Transverse colon (tissue), 4 donors: ENCODE results near the gene NRP1. TPM values are rescaled to one million over a fixed set of nuclear protein-coding genes. Genes with fewer than 3 reads are reported as not detected.

Experiments used
- DNase-seq: peaks from one replicate; pipeline ENCODE4 v3.0.0-alpha.2; 2019
- H3K27ac ChIP-seq, 4 donors: fragments of 200-600 bp; sonication (generic); 2 replicates each; pipeline ENCODE4 v1.5.1; 2016 to 2018; ENCODE audit warnings: inconsistent platforms in 4 of 4
- H3K27me3 ChIP-seq: fragments of 200-600 bp; sonication (generic); 2 replicates; pipeline ENCODE4 v1.5.1; 2017; ENCODE audit warnings: inconsistent platforms
- H3K36me3 ChIP-seq, 4 donors: fragments of 200-600 bp; sonication (generic); 2 replicates each; pipeline ENCODE4 v1.5.1; 2017 to 2019; ENCODE audit warnings: inconsistent platforms in 4 of 4
- H3K4me1 ChIP-seq, 4 donors: fragments of 200-600 bp; sonication (generic); 2 replicates each; pipeline ENCODE4 v1.5.1; 2017 to 2020; ENCODE audit warnings: inconsistent platforms in 4 of 4
- H3K4me3 ChIP-seq, 4 donors: fragments of 200-600 bp; sonication (generic); 1 replicate in 1 of 4; 2 replicates in 3 of 4; pipeline versions ENCODE4 v1.5.1 to v1.6.1; 2017 to 2019; ENCODE audit warnings: inconsistent platforms in 4 of 4
- H3K9me3 ChIP-seq, 2 donors: fragments of 200-600 bp; sonication (generic); 2 replicates each; pipeline ENCODE4 v1.5.1; 2017 to 2019; ENCODE audit warnings: inconsistent platforms in 2 of 2
- CTCF ChIP-seq, 5 experiments: fragments of 200-600 bp in 3 of 5; fragments of 450-650 bp in 2 of 5; sonication (generic) in 3 of 5; IDR thresholded peaks; 1 replicate in 2 of 5; 2 replicates in 3 of 5; pipeline ENCODE4 v1.5.1; 2016 to 2017; ENCODE audit warnings: antibody characterized with exemption in 5 of 5, inconsistent platforms in 3 of 5, mild to moderate bottlenecking in 2 of 5, moderate library complexity in 1 of 5
- EP300 ChIP-seq: sonication (generic); formaldehyde crosslinking; IDR thresholded peaks from one replicate; pipeline ENCODE4 v1.6.1; 2017; ENCODE audit warnings: antibody characterized with exemption, low read depth
- POLR2A ChIP-seq: fragments of 450-650 bp; IDR thresholded peaks from one replicate; pipeline ENCODE4 v1.6.1; 2016; ENCODE audit warnings: antibody characterized with exemption, mild to moderate bottlenecking, moderate library complexity
- POLR2AphosphoS5 ChIP-seq, 3 donors: sonication (generic); formaldehyde crosslinking; IDR thresholded peaks; one replicate each; pipeline ENCODE4 v1.6.1; 2016; ENCODE audit warnings: antibody characterized with exemption in 3 of 3
- WGBS, 2 donors: methylation state at CpG; one replicate each; pipeline ENCODE4 v1.1.5; 2018; ENCODE audit warnings: low coverage in 1 of 2; 5-methylcytosine and 5-hydroxymethylcytosine counted together
- in situ Hi-C, 4 donors: fragments of 200-750 bp; cut with MboI; loops; one replicate each; pipeline versions ENCODE4 v1.15.0 to v1.15.1; 2017; ENCODE audit warnings: low sequenced_read_pairs in 3 of 4, low pct_ligation_motif_present in 1 of 4, low pct_unique_long_range_greater_than_20kb in 1 of 4
- intact Hi-C: fragments of 100-400 bp; cut with DNase I; formaldehyde crosslinking; loops from one replicate; pipeline ENCODE4 v1.15.1; 2023; ENCODE audit warnings: low total_unique reads
- total RNA-seq, 4 donors: library from RNA; depleted of rRNA; stranded (reverse); fragments of >200 nt; gene quantifications; one replicate each; pipeline ENCODE4 v1.1.0, GENCODE V29; 2016

NRP1 gene
- total RNA-seq, 4 donors from 2014 or later = 14.1 to 35.5 (median 19.5) TPM

GRCh38 chr10:33237736-33238624 lies 96.5 kb downstream of the NRP1 start:
- Histone ChIP-seq H3K9me3 (no peaks in the 10 kb centered on the region), H3K36me3 (no peaks in the 10 kb centered on the region), H3K27me3 (no peaks in the 10 kb centered on the region), H3K4me3 (no peak overlapping the region), H3K4me1 (peaks cover 0 to 8% (median 5%) of the 10 kb centered on the region in 4 donors), H3K27ac (no peak overlapping the region)
- in situ Hi-C loops = no loop called here
- intact Hi-C loops = no loop called here
- no peak for TF ChIP-seq POLR2A
- no peak for TF ChIP-seq CTCF (IDR thresholded peaks at IDR 0.05)
- no peak for TF ChIP-seq EP300
- no peak for TF ChIP-seq POLR2AphosphoS5 (IDR thresholded peaks at IDR 0.05)
- 93 to 94% methylated on average over 6 to 8 of the region's 8 CpGs for WGBS, 2 donors
- no peak for DNase-seq

DNA sequence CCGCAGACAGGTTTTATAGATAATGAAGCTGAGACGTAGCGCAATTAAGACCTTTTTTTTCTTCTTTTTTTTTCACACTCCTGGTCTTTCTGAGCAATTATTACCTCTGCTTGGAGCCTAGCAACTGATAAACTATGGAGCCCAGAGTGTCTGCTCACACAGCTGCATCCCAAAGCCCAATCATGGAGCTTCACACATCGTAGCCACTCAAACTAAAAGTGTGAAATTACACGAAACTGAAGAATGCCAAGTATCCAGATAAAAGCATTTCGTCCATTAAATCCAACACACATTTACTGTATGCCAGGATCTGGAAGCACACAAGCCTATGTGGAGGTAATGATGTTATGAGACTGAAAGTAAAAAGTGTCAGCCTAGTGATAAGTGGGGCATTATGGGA lies 97.6 kb downstream of the NRP1 start:
- DNase-seq = no peak
- Histone ChIP-seq H3K27me3 (no peaks in the 10 kb centered on the region), H3K9me3 (no peaks in the 10 kb centered on the region), H3K27ac (no peak overlapping the region), H3K36me3 (no peaks in the 10 kb centered on the region), H3K4me3 (no peak overlapping the region), H3K4me1 (peaks cover 0 to 8% (median 5%) of the 10 kb centered on the region in 4 donors)
- in situ Hi-C loops = no loop called here
- WGBS, 2 donors = 87 to 89% methylated on average over 6 of the region's 6 CpGs
- TF ChIP-seq CTCF (IDR thresholded peaks at IDR 0.05) (no peak), EP300 (no peak), POLR2A (no peak), POLR2AphosphoS5 (IDR thresholded peaks at IDR 0.05) (no peak)
- intact Hi-C loops = no loop called here

GRCh38 chr10:33235951-33236350 lies 98.5 kb downstream of the NRP1 start:
- Histone ChIP-seq H3K4me3 (no peak overlapping the region), H3K9me3 (no peaks in the 10 kb centered on the region), H3K27ac (no peak overlapping the region), H3K4me1 (peaks cover 0 to 8% (median 5%) of the 10 kb centered on the region in 4 donors), H3K27me3 (no peaks in the 10 kb centered on the region), H3K36me3 (no peaks in the 10 kb centered on the region)
- in situ Hi-C loops (no loop called here), intact Hi-C loops (no loop called here)
- DNase-seq = no peak
- 82 to 92% methylated on average over 3 of the region's 3 CpGs for WGBS, 2 donors
- TF ChIP-seq POLR2A (no peak), EP300 (no peak), CTCF (IDR thresholded peaks at IDR 0.05) (no peak), POLR2AphosphoS5 (IDR thresholded peaks at IDR 0.05) (no peak)

DNA sequence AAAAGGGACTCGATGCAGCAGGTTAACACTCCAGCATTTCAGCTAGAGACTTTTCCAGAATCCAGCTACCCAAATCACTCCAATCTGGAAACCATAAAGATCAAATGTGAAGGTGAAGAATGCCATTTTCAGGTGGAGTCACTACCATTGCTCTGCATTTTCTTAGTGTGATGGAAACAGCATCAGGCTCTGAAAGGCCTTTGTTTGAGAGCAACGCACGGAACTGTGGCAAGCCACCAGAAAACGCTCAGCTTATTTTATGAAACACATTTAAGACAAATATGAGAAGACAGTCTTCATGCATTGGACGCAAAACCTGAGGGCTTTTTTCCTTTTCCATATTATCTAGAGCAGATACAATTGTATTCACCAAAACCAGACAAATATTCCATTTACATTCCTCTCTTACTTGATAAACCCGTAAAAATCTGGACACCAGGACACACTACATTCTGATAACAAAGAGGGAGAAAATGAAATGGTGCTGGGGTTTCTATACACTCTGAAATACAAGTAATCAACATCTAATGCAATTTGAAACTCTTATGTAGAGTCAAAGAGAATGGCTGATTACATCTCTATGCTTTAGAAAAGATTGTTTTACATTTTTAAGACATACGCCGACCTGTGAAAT lies 99.1 kb downstream of the NRP1 start:
- 77 to 82% methylated on average over 7 to 8 of the region's 8 CpGs for WGBS, 2 donors
- H3K4me3 ChIP-seq = no peak overlapping the region
- TF ChIP-seq POLR2A = no peak
- TF ChIP-seq EP300 = no peak
- TF ChIP-seq CTCF (IDR thresholded peaks at IDR 0.05) = no peak
- no peak for TF ChIP-seq POLR2AphosphoS5 (IDR thresholded peaks at IDR 0.05)

More for the DNA sequence above, 99.1 kb downstream of the NRP1 start:
- in situ Hi-C loops (no loop called here), intact Hi-C loops (no loop called here)
- no peaks in the 10 kb centered on the region for H3K36me3 ChIP-seq
- no peak for DNase-seq
- H3K27me3 ChIP-seq = no peaks in the 10 kb centered on the region
- peaks cover 0 to 8% (median 5%) of the 10 kb centered on the region in 4 donors for H3K4me1 ChIP-seq
- no peaks in the 10 kb centered on the region for H3K9me3 ChIP-seq
- peak overlapping the region in 2 of 4 donors; percentile 6 to 30 for H3K27ac ChIP-seq
